Adipose tissue (tissue), 3 donors: ENCODE results near the gene CCDC6. TPM values are rescaled to one million over a fixed set of nuclear protein-coding genes. Genes with fewer than 3 reads are reported as not detected.
"Not testable (repeated sequence)": the region's sequence is repeated elsewhere in the genome, so short reads cannot be mapped to it uniquely, and the experiment has no call there.

Experiments used
- H3K27ac ChIP-seq: one replicate; pipeline ENCODE4 v1.5.1; 2013; ENCODE audit warnings: low read depth, low read length
- WGBS, 3 donors: extraction: QIAGEN DNeasy Blood & Tissue Kit; methylation state at CpG; one replicate each; pipeline ENCODE4 v1.1.7; 2013; 5-methylcytosine and 5-hydroxymethylcytosine counted together
- polyA plus RNA-seq, 3 donors: library from polyadenylated mRNA; stranded (reverse); fragments of 200-250 nt; gene quantifications; one replicate each; pipeline ENCODE4 v1.2.3, GENCODE V29; 2013
- donor health status: healthy with polysubstance abuse.
- donor health status: Bipolar disorder and iron deficiency.
- donor health status: healthy.

CCDC6 gene
- polyA plus RNA-seq, 3 donors = 8.6 to 11.9 (median 11.6) TPM

DNA sequence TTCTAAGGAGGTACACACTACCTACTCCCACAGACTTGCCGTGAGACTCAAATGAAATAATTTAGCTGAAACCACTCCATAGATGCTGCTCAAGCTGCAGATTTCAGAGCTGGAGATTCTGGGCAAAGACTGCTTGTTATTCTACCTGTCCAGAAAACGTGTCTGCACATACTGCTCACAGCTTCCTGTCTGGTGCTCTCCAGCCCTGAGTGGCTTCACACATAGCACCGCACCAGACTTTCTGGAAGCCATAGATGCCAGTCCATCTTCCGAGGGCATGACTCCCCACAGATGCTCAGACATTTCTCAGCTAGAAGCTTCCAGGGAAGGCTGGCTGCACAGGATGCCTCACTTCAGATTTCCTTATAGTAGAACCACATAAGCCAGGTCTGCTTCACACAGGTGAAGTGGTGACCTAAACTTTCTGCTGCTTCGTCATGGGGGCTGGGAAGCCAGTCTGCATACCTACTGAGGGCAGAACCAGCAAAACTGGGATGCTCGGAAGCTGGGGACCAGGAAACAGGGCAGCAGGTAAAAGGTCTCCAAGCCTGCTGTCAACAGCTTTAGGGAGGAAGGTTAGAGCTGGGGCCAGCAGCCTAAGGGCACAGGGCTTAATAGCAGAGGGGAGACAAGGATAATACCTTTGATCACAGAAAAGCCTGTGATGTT is 18.2 kb downstream of the CCDC6 start:
- no peak overlapping the region for H3K27ac ChIP-seq
- 76 to 82% (median 79%) methylated on average over 6 of the region's 6 CpGs for WGBS, 3 donors

DNA sequence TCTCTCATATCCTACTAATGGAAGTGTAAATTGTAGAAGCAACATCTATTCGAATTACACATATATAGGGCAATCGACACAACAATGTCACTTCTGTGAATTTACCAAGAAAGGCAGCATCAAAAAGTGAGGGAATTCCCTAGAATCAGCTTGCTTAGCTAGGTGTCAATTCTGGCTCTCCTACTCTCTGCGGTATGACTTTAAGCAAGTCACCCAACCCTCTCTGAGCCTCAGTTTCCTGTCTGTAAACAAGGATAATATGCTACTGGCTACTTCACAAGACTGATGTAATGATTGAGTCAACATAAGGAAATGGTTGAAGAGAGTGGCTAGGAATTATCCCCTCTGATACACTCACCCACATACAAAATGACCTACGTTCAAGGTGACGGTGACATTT is 19.4 kb downstream of the CCDC6 start:
- 79 to 90% (median 84%) methylated on average over 5 of the region's 5 CpGs for WGBS, 3 donors
- no peak overlapping the region for H3K27ac ChIP-seq

DNA sequence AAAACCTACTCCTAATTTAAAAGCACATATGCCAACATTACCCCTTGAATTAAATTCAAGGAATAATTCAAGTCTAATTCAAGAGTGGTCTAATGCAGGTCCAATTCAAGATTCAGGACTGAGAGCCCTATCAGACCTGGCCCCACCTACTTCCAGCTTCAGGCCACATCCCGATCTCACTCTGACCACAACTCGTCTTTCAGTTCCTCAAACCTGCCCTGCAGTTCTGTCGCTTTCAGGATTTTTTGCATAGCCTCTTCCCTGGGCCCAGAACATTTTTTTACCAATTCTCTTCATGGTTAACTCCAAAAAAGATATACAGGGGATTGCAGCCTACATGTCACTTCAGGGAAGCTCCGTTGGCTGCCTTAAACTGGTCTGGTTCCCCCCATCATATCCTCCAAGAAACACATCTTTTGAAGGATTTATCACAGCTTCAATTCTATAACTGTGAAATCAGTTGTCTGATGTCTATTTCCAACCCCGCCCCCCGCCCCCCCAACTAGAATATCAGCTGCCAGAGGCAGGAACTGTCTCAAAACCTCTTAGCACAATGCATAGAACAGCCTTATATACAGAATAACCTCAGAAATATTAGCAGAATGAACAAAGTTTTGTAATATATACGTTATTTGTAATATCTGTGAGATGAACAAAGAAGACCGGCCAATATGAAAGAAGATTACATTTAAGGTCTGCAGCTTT is 20.8 kb downstream of the CCDC6 start:
- WGBS, 3 donors = 48 to 63% (median 53%) methylated on average over 8 of the region's 8 CpGs
- H3K27ac ChIP-seq = no peak overlapping the region

DNA sequence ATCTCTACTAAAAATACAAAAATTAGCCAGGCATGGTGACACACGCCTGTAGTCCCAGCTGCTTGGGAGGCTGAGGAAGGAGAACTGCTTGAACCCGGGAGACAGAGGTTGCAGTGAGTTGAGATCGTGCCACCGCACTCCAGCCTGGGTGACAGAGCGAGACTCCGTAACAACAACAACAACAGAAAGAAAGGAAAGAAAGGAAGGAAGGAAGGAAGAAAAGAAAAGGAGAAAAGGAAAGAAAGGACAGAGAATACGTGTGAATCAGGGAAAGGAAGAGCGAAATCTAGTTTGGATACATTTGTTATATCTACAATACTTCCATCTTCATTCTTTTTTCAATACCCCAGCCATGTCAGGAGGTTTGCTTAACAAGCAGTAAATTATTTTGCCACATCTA is 21.5 kb downstream of the CCDC6 start:
- not testable (repeated sequence) for H3K27ac ChIP-seq
- 88 to 96% (median 92%) methylated on average over 8 of the region's 8 CpGs for WGBS, 3 donors

DNA sequence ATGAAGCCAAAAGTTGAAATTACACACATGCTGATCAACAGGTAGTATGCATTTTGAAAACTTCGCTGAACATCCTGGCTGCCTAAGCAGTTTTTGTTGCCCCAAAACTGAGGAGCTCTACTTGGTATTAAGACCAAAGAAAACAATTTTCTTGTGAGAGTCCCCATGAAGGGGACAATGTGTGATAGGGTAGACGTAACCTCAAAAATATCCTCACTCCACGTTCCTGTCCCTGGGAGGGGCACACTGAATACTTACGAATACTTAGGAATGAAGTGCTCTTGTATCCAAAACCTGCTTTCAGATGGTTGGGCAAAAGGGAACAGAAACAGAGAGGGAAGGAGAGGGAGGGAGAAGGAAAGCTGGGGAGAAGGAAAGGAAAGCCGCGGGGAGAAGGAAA is 24.7 kb downstream of the CCDC6 start:
- no peak overlapping the region for H3K27ac ChIP-seq
- WGBS, 3 donors = 71 to 78% (median 73%) methylated on average over 5 to 6 of the region's 6 CpGs

DNA sequence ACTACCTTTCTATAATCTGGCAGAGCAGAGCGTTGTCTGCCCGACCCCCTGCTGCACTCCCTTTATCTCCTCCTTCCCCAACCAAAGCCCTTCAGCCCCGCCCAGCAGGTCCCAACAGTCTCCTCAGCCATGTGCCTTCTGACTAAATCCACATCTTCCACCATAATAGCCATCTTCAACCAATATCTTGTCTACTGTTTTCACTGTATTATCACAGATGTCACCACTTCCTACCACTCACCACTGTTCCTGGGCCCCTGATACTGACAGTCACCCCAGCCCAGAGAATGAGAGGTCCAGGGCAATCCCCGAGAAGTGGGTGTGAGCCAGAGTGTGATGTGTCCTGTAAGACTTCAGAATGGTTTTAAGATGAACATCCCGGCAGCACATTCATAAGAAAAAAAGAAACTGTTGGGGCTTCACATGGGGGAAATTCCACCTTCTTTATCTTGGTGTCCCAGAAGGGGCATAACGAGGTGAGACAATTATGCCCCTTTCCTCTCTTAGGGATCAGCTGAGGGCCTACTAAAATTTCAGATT is 25.3 kb downstream of the CCDC6 start:
- no peak overlapping the region for H3K27ac ChIP-seq
- 70 to 91% (median 75%) methylated on average over 6 of the region's 6 CpGs for WGBS, 3 donors

DNA sequence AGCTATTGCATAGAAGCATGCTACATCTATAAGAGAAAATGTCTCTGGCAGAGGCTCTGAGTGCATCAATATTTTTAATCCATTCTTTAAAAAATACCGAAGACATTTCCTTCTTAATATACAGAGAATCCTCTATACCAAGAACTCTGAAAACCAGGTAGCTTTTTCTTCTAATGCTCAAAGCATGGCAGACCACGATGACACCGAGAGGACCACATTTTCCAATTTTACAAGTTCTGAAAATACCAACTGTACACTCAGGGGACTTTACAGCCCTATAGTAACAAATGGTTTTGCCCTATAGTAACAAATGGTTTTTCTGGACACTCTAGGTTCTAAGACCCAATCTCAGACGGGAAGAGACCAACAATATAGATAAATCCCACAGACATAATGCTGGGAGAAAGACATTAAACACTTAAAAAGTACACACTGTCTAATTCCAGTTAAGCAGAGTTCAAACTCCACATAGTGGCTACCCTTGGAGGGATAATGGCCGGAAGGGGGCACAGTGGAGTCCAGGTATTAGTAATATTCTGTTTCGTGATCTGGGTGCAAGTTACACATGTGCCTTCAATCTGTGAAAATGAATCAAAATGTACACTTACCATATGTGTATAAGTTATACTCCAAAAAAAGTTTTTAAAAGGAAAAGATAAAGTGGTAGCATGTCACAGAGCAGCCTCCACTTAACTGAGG is 26.2 kb downstream of the CCDC6 start:
- WGBS, 3 donors = 79 to 94% (median 86%) methylated on average over 6 of the region's 6 CpGs
- no peak overlapping the region for H3K27ac ChIP-seq

DNA sequence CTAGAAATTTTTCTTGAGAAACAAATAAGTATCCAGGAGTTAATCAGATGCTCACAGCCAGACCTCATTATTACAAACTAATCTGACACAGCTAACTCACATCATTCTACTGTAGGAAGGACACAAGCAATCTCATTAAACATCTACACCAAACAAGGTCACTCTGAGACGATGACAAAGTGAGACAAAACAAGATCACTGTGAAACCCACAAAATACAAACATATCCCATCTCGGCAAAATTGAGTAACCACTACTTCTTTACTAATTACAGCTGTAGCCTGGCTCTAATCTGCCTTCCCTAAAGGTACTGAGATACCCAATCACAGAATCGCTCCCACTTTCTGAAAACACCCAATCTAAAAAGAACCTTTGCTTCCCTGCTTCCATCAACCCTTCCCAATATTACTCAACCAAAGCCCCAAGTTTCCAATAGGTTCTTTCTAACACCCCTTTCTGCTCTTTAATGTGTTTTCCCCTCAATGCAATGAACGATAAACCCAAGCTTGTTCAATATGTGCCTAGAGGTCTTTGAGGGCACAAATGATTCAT is 26.9 kb downstream of the CCDC6 start:
- 49 to 77% (median 74%) methylated on average over 4 of the region's 4 CpGs for WGBS, 3 donors
- H3K27ac ChIP-seq = no peak overlapping the region

DNA sequence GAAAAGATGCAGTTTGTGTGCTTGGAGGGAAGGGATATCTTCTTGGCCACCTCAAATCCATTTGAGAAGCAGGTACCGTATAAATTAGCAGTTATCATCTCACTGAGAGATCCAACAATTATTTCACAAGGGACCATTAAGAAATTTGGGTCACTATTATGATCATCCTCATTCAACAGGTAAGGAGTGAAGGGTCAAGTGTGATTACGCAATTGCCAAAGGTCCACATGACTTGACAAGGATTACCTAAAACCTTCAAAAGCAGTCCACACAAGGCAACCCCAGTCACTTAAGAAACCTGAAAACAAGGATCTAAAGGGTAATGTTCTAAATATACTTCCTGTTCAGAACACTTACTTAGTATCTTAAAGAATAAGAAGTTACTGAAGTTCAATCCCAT is 27.4 kb downstream of the CCDC6 start:
- 94 to 99% (median 96%) methylated on average over 2 of the region's 2 CpGs for WGBS, 3 donors
- no peak overlapping the region for H3K27ac ChIP-seq

DNA sequence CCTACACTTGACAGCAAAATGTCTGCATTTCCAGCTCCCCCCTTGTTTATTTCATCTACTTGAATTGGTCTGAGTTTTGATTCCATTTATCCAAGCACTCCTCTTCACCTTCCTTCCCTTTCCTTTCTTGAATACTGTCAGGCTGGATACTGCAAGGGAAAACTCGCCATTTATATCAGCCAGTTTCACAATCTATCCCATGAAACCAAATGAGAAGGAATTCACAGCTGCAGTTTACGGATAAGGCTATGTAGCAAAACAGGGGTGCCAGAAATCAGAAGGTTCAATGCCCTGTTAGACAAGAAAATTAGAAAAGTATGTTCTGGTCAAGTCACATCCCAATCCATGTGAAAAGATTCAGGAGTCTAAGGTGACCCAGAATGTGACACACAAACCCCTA is 28.1 kb downstream of the CCDC6 start:
- no peak overlapping the region for H3K27ac ChIP-seq
- WGBS, 3 donors = 79 to 95% (median 93%) methylated on average over 2 of the region's 2 CpGs

DNA sequence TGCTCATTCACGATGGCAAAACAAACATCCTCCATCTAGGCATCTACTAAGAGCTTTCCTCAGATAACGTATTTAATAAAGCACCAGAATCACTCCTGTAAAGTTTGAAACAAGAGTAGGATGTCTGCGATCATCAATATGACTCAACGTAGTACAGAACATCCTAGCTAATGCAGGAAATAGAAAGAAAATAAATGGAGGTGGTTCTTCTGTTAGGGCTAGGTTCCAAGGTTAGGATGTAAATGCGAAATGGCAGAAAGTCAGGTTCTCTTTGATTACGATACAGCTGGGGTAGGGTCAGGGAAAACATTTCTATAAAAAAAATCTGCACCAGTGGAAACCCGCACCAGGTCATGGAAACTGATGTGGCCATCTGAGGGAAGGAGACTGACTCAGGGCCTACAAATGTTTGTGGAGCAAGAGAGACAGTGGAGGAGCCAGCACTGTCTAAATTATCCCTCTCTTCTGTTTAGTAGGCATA is 29.1 kb downstream of the CCDC6 start:
- 74 to 93% (median 89%) methylated on average over 7 of the region's 7 CpGs for WGBS, 3 donors
- H3K27ac ChIP-seq = no peak overlapping the region

DNA sequence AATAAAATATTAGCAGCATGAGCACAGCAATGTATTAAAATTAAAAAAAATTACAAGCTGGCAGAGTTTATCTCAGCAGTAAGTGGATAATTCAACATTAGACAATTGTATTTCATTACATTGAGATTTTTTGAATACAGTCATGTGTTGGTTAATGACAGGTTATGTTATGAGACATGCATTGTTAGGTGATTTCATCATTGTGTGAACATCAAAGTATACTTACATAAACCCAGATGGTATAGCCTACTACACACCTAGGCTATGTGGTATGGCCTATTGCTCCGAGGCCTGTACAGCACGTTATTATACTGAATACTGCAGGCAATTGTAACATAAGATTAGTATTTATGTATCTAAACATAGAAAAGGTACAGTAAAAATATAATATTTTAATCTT is 29.7 kb downstream of the CCDC6 start:
- 86 to 94% (median 91%) methylated on average over 2 of the region's 2 CpGs for WGBS, 3 donors
- no peak overlapping the region for H3K27ac ChIP-seq

DNA sequence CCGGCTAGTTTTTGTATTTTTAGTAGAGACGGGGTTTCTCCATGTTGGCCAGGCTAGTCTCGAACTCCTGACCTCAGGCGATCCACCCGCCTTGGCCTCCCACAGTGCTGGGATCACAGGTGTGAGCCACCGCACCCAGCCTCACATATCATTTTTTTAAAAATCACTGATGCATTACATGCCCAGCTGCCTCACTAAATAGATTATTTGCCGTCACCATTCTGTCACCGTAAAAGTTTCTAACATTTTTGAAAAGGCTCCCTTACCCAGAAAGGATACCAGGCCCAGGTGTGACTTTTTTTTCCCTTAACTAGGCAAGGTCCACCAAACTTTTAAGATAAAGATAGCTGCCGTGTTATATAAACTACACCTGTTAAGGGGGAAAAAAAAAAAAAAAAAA is 30.1 kb downstream of the CCDC6 start:
- WGBS, 3 donors = 74 to 96% (median 84%) methylated on average over 9 of the region's 9 CpGs
- not testable (repeated sequence) for H3K27ac ChIP-seq

DNA sequence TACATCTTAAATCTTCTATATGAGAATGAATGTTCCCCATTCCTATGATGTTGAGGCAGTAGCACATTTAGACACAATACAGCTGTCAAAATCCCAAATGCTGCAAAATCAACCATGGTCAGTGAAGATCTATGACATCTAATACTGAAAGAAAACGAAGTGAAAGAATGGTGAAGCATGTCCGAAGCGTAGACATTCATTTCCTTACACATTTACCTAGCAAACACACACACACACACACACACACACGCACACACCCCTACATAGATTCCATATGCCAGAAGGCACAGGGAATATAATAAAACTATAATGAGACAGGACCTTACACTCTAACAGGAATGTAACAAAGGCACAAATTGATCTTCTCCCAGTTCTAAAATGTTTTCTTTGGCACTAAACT is 32.5 kb downstream of the CCDC6 start:
- H3K27ac ChIP-seq = no peak overlapping the region
- 71 to 86% (median 83%) methylated on average over 4 of the region's 4 CpGs for WGBS, 3 donors

DNA sequence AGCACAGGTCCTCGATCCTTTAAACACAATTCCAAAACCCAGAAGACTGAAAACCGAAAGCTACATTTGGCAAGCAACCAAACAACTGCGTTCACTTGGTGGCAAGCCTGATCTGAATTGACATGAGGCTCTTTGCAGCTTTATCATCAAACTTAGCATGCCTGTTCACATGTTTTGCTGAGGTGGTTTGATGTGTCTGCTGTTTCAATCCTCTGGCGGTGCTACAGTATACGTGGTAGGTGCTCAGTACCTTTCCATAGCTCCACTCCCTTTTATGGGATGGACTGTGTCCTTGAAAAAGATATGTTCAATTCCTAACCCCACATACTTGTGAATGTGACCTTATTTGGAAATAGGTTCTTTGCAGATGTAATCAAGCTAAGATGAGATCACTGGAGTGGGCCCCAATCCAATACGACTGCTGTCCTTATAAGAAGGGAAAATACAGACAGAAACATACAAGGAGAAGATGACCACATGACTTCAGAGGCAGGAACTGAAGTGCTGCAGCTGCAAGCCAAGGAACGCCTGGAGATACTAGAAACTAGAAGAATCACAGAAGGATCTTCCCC is 33.4 kb downstream of the CCDC6 start:
- WGBS, 3 donors = 29 to 38% (median 35%) methylated on average over 7 of the region's 7 CpGs

DNA sequence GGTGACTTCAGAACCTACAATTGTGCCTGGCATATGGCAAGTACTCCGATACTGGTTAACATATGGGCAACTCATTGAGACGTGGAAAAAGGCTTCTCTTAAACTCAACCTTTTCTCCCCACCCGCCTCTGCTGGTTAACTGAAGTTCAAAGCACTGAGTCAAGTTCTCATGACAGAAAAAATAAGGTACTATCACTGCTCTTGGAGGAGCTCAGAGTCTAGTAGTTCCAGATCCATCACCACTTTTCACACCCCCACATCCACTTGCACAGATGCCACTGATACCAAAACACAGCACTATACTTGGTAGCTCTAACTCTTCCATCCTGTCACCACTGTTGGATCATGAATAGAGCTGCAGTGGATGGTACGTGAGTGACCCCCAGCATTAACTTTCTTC is 36.2 kb downstream of the CCDC6 start:
- H3K27ac ChIP-seq = no peak overlapping the region
- 94% methylated on average over 4 of the region's 4 CpGs for WGBS, 3 donors

More for the DNA sequence above, 33.4 kb downstream of the CCDC6 start:
- no peak overlapping the region for H3K27ac ChIP-seq

DNA sequence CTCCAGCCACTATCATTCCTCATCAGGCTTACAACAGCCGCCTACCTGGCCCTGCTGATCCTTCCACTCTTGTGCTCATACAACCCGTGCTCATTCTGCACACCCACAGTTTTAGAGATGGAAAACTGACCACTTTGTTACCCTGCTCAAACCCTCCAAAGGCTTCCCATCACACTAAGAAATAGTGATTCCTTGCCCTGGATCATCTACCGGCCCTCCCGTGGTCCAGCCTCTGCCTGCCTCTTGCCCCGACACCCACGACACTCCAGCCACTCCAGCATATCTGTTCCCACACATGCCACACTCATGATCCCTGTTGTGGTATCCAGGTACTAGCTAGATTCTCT is 36.8 kb downstream of the CCDC6 start:
- 94 to 97% (median 96%) methylated on average over 6 of the region's 6 CpGs for whole genome bisulfite sequencing, 3 donors
- no peak overlapping the region for H3K27ac ChIP-seq

DNA sequence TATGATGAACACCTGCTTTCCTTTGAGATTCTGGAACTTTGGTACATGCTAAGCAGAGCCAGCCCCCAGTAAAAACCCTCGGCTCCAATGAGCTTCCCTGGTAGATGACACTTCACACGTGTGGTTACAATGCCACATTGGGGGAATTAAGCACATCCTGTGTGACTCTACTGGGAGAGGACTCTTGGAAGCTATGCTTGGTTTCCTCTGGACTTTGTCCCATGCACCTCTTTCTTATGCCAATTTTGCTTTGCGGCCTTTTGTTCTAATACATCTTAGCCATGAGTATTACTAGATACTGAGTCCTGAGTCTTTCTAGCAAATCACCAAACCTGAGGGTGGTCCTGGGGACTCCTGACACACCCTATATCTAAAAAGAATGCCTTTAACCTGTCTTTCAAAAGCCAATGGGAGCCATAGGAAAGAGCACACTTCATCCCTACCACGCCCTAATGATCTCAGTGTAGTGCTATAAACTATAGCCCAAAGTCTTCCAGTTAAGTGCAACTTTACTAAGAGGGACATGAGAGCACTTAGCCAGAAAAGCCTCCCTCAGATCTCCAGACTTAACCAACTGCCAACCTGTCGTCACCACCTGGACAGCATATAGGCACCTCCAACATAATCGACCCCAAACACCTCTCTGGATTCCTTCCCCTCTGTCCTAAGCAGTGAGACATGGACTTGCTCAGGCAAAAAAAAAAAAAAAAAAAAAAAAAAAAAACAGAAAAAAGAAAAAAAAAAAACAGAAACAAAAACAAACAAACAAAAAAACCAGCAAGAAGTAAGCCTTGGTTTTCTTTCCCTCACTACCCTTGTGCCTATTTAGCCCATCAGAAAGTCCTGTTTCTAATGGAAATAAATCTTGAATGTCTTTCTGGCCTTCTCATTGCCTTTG is 37.4 kb downstream of the CCDC6 start:
- no peak overlapping the region for H3K27ac ChIP-seq
- 69 to 80% (median 73%) methylated on average over 6 of the region's 6 CpGs for whole genome bisulfite sequencing, 3 donors
